Activated CD4-positive, alpha-beta T cell treated with anti-CD3 and anti-CD28 coated beads for 36 hours (primary cell): ENCODE data around the gene SUSD3. TPM values are rescaled to one million over a fixed set of nuclear protein-coding genes. Genes with fewer than 3 reads are reported as not detected.

Experiments used
- ATAC-seq: fragments of 200-7000 bp; cut with Tn5 transposase; one replicate; pipeline ENCODE4 v1.10.0; 2021; ENCODE audit warnings: mild to moderate bottlenecking, moderate library complexity
- CTCF ChIA-PET: fragments of 350-600 bp; sonication (Branson Sonifier 250); formaldehyde crosslinking; loops from one replicate; lab custom pipeline; 2021; ENCODE audit warnings: antibody characterized with exemption; lab: Charles Lee
- POLR2A ChIA-PET: fragments of 350-600 bp; sonication (Branson Sonifier 250); formaldehyde crosslinking; loops from one replicate; lab custom pipeline; 2021; ENCODE audit warnings: antibody characterized with exemption, inconsistent platforms; lab: Charles Lee
- DNase-seq: peaks from one replicate; pipeline ENCODE4 v3.0.0-alpha.2; 2020
- H3K27ac Mint-ChIP-seq: one replicate; pipeline ENCODE4 v1.8.0; 2021; ENCODE audit warnings: mixed read lengths
- H3K27me3 Mint-ChIP-seq: one replicate; pipeline ENCODE4 v1.8.0; 2021; ENCODE audit warnings: mixed read lengths
- H3K36me3 Mint-ChIP-seq: one replicate; pipeline ENCODE4 v1.8.0; 2021; ENCODE audit warnings: low read depth, mixed read lengths
- H3K4me1 Mint-ChIP-seq: one replicate; pipeline ENCODE4 v1.8.0; 2021; ENCODE audit warnings: mixed read lengths
- H3K4me3 Mint-ChIP-seq: one replicate; pipeline ENCODE4 v1.8.0; 2021; ENCODE audit warnings: mild to moderate bottlenecking, moderate library complexity, mixed read lengths
- H3K9me3 Mint-ChIP-seq: one replicate; pipeline ENCODE4 v1.8.0; 2021; ENCODE audit warnings: low read depth, mixed read lengths
- intact Hi-C, 2 experiments: fragments of 100-400 bp; cut with DNase I in 1 of 2; cut with micrococcal nuclease in 1 of 2; formaldehyde crosslinking; loops; one replicate each; pipeline versions ENCODE4 v1.14.2 to v1.15.1; 2022 to 2024; cut with DNase I, micrococcal nuclease
- total RNA-seq, 2 experiments: library from RNA; stranded (reverse); gene quantifications; one replicate each; pipeline ENCODE4 v1.2.3, GENCODE V29; 2021

Gene SUSD3
- total RNA-seq, 2 experiments from 2014 or later, result 51.4 to 57.9 TPM

- peaks cover 38% of the 10 kb centered on the region for H3K36me3 Mint-ChIP-seq
- H3K4me3 Mint-ChIP-seq, result no peak overlapping the region
- H3K9me3 Mint-ChIP-seq, result no peaks in the 10 kb centered on the region
- ATAC-seq, result no peak
- intact Hi-C loops, result no loop called here
- ChIA-PET POLR2A (no interaction called here), CTCF (interaction anchor here (0.5 to 2.0 kb wide), 2 partner anchors 52 to 76 kb away, joined by 3 to 10 read pairs; no protein-coding TSS in a partner anchor)
- H3K27ac Mint-ChIP-seq, result no peak overlapping the region
- no peaks in the 10 kb centered on the region for H3K27me3 Mint-ChIP-seq
- peaks cover 45% of the 10 kb centered on the region for H3K4me1 Mint-ChIP-seq
- DNase-seq, result peak; percentile 1
Observed at GRCh38 chr9:93079371-93079770, 20.9 kb downstream of the SUSD3 start.

GRCh38 chr9:93080406-93080805, 21.9 kb downstream of the SUSD3 start:
- peaks cover 43% of the 10 kb centered on the region for H3K36me3 Mint-ChIP-seq
- peak overlapping the region; percentile 0 for H3K27ac Mint-ChIP-seq
- no peak overlapping the region for H3K4me3 Mint-ChIP-seq
- H3K27me3 Mint-ChIP-seq, result no peaks in the 10 kb centered on the region
- H3K9me3 Mint-ChIP-seq, result no peaks in the 10 kb centered on the region
- peaks cover 39% of the 10 kb centered on the region for H3K4me1 Mint-ChIP-seq
- POLR2A ChIA-PET, result no interaction called here
- intact Hi-C loops, result no loop called here
- ATAC-seq (no peak), DNase-seq (peak; percentile 3)
- CTCF ChIA-PET, result interaction anchor here (1.1 to 2.0 kb wide), 3 partner anchors 29 to 124 kb away, joined by 4 to 10 read pairs (median 5); no protein-coding TSS in a partner anchor

- H3K27ac Mint-ChIP-seq, result peak overlapping the region; percentile 0
- CTCF ChIA-PET, result interaction anchor here (1.1 to 2.0 kb wide), 2 partner anchors 77 to 124 kb away, joined by 4 to 10 read pairs; no protein-coding TSS in a partner anchor
- no peaks in the 10 kb centered on the region for H3K27me3 Mint-ChIP-seq
- no peak overlapping the region for H3K4me3 Mint-ChIP-seq
- intact Hi-C loops, result no loop called here
- POLR2A ChIA-PET, result no interaction called here
- no peaks in the 10 kb centered on the region for H3K9me3 Mint-ChIP-seq
- DNase-seq (no peak), ATAC-seq (no peak)
- H3K36me3 Mint-ChIP-seq, result peaks cover 49% of the 10 kb centered on the region
- peaks cover 36% of the 10 kb centered on the region for H3K4me1 Mint-ChIP-seq
Observed at GRCh38 chr9:93081081-93081529, 22.6 kb downstream of the SUSD3 start.

- H3K27ac Mint-ChIP-seq, result peak overlapping the region; percentile 73
- H3K36me3 Mint-ChIP-seq, result peaks cover 54% of the 10 kb centered on the region
- intact Hi-C loops, result loop anchor here in 1 of 2 experiments (2.0 kb wide), 1 partner anchor 17 kb away; no protein-coding TSS in a partner anchor
- CTCF ChIA-PET, result no interaction called here
- no peak for DNase-seq
- no peaks in the 10 kb centered on the region for H3K27me3 Mint-ChIP-seq
- no peak for ATAC-seq
- no peaks in the 10 kb centered on the region for H3K9me3 Mint-ChIP-seq
- POLR2A ChIA-PET, result interaction anchor here (0.6 to 1.7 kb wide), 2 partner anchors 10 to 478 kb away, joined by 7 to 12 read pairs; no protein-coding TSS in a partner anchor
- peaks cover 34% of the 10 kb centered on the region for H3K4me1 Mint-ChIP-seq
- H3K4me3 Mint-ChIP-seq, result no peak overlapping the region
Observed at GRCh38 chr9:93081931-93082330, 23.4 kb downstream of the SUSD3 start.

- peak; percentile 33 for ATAC-seq
- peaks cover 57% of the 10 kb centered on the region for H3K36me3 Mint-ChIP-seq
- H3K27me3 Mint-ChIP-seq, result no peaks in the 10 kb centered on the region
- H3K4me1 Mint-ChIP-seq, result peaks cover 30% of the 10 kb centered on the region
- peak overlapping the region; percentile 91 for H3K27ac Mint-ChIP-seq
- H3K9me3 Mint-ChIP-seq, result no peaks in the 10 kb centered on the region
- intact Hi-C loops, result loop anchor here in 1 of 2 experiments (2.0 kb wide), 1 partner anchor 18 kb away; no protein-coding TSS in a partner anchor
- peak; percentile 37 for DNase-seq
- ChIA-PET POLR2A (interaction anchor here (0.5 to 1.7 kb wide), 3 partner anchors 9 to 289 kb away, joined by 3 to 7 read pairs (median 4); no protein-coding TSS in a partner anchor), CTCF (interaction anchor here (1.0 to 1.7 kb wide), 3 partner anchors 22 to 79 kb away, joined by 3 to 6 read pairs (median 4); no protein-coding TSS in a partner anchor)
- no peak overlapping the region for H3K4me3 Mint-ChIP-seq
Observed at GRCh38 chr9:93082841-93083411, 24.4 kb downstream of the SUSD3 start.

- intact Hi-C loops, result loop anchor here in 1 of 2 experiments (2.0 kb wide), 1 partner anchor 19 kb away; no protein-coding TSS in a partner anchor
- H3K27me3 Mint-ChIP-seq, result no peaks in the 10 kb centered on the region
- CTCF ChIA-PET, result interaction anchor here (1.0 to 1.7 kb wide), 4 partner anchors 13 to 80 kb away, joined by 3 to 6 read pairs (median 4); partner anchors contain the start of gene CARD19
- ATAC-seq, result peak; percentile 88
- peak; percentile 75 for DNase-seq
- no peaks in the 10 kb centered on the region for H3K9me3 Mint-ChIP-seq
- H3K4me3 Mint-ChIP-seq, result no peak overlapping the region
- peaks cover 61% of the 10 kb centered on the region for H3K36me3 Mint-ChIP-seq
- peaks cover 35% of the 10 kb centered on the region for H3K4me1 Mint-ChIP-seq
- peak overlapping the region; percentile 91 for H3K27ac Mint-ChIP-seq
- POLR2A ChIA-PET, result interaction anchor here (0.5 to 1.7 kb wide), 3 partner anchors 8 to 290 kb away, joined by 3 to 7 read pairs (median 4); no protein-coding TSS in a partner anchor
Observed at GRCh38 chr9:93083592-93084470, 25.3 kb downstream of the SUSD3 start.

GRCh38 chr9:93084471-93084881, 26.0 kb downstream of the SUSD3 start:
- ChIA-PET POLR2A (no interaction called here), CTCF (interaction anchor here (1.3 kb wide), 1 partner anchor 13 kb away, joined by 5 read pairs; the partner anchor contains the start of gene CARD19)
- H3K36me3 Mint-ChIP-seq, result peaks cover 63% of the 10 kb centered on the region

GRCh38 chr9:93085676-93086075, 27.2 kb downstream of the SUSD3 start:
- intact Hi-C loops, result no loop called here
- H3K36me3 Mint-ChIP-seq, result peaks cover 66% of the 10 kb centered on the region
- H3K27me3 Mint-ChIP-seq, result no peaks in the 10 kb centered on the region
- H3K27ac Mint-ChIP-seq, result no peak overlapping the region
- ChIA-PET CTCF (interaction anchor here (0.8 kb wide), 1 partner anchor 128 kb away, joined by 3 read pairs; no protein-coding TSS in a partner anchor), POLR2A (no interaction called here)
- DNase-seq (no peak), ATAC-seq (no peak)
- H3K4me1 Mint-ChIP-seq, result peaks cover 53% of the 10 kb centered on the region
- no peak overlapping the region for H3K4me3 Mint-ChIP-seq
- peaks cover 6% of the 10 kb centered on the region for H3K9me3 Mint-ChIP-seq

More at GRCh38 chr9:93084471-93084881, 26.0 kb downstream of the SUSD3 start:
- peaks cover 41% of the 10 kb centered on the region for H3K4me1 Mint-ChIP-seq
- peak overlapping the region; percentile 91 for H3K27ac Mint-ChIP-seq
- no peak for DNase-seq
- no peak for ATAC-seq
- no peak overlapping the region for H3K4me3 Mint-ChIP-seq
- intact Hi-C loops, result no loop called here
- H3K9me3 Mint-ChIP-seq, result no peaks in the 10 kb centered on the region
- no peaks in the 10 kb centered on the region for H3K27me3 Mint-ChIP-seq

GRCh38 chr9:93086447-93087224, 28.1 kb downstream of the SUSD3 start:
- Mint-ChIP-seq H3K27ac (peak overlapping the region; percentile 34), H3K4me3 (no peak overlapping the region), H3K36me3 (peaks cover 64% of the 10 kb centered on the region), H3K4me1 (peaks cover 58% of the 10 kb centered on the region), H3K9me3 (peaks cover 11% of the 10 kb centered on the region), H3K27me3 (no peaks in the 10 kb centered on the region)
- POLR2A ChIA-PET, result no interaction called here
- DNase-seq (no peak), ATAC-seq (no peak)
- CTCF ChIA-PET, result interaction anchor here (0.7 kb wide), 1 partner anchor 32 kb away, joined by 3 read pairs; no protein-coding TSS in a partner anchor
- intact Hi-C loops, result no loop called here

- Mint-ChIP-seq H3K36me3 (peaks cover 61% of the 10 kb centered on the region), H3K27ac (peak overlapping the region; percentile 47), H3K27me3 (no peaks in the 10 kb centered on the region), H3K4me3 (no peak overlapping the region), H3K9me3 (peaks cover 11% of the 10 kb centered on the region), H3K4me1 (peaks cover 62% of the 10 kb centered on the region)
- POLR2A ChIA-PET, result no interaction called here
- CTCF ChIA-PET, result interaction anchor here (0.6 to 1.9 kb wide), 3 partner anchors 23 to 106 kb away, joined by 3 to 7 read pairs (median 5); no protein-coding TSS in a partner anchor
- intact Hi-C loops, result no loop called here
- DNase-seq (no peak), ATAC-seq (no peak)
Observed at GRCh38 chr9:93087971-93088655, 29.6 kb downstream of the SUSD3 start.
